NCI-H1092 (cell line): ENCODE results near the gene TPK1.

Source experiments
- DNase-seq: peaks from one replicate; lab custom pipeline; 2025; lab: John Stamatoyannopoulos, UW

The TPK1 gene

DNA sequence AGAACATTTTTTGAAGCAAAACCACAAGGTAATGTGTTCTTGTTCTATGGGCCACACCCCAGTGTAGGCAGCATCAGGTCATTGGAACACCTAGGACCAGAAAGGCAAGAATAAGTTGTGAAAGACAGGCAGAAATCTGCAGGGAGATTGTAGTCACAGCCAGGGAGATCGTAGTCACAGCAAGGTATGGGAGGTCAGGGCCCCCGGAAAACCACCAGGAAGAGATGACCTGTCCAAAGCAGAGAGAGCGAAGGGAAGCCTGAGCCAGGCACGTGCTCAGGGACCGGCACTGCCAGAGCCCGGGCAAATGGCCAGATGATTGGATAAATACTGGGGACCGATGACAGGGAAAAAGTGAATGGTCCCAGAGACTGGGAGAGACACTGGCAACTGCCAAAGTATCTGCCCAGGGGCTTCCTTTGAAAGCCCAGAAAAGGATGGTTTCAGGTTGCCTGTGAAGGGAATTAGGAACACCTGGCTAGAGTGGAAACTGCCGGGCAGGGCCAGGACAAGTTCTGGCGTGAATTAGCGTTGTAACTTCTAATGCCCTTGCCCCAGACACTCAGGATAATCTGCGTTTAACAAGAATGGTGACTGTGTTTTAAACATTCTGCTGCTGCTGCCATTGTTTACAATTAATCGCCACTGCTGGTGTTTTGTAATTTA, 428.5 kb downstream of the TPK1 start:
- DNase-seq = no peak

DNA sequence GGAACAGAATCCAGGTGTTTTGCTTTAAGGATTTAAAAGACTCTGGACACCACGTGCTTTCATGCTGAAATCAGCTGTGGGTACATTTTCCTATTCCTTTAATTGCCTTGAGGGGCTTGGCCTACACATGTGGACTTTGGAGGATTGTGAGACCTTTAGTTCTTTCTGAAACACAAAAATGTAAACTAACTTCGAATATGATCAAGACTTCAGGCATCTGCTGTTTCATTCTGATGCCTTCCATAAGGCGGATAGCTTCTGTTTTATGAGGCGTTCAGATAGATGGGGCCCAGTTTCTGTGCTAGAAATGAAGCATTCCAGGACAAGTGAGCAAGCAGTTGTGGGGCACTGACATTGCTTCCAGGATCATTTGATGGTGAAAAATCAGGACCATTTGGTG, 430.9 kb downstream of the TPK1 start:
- DNase-seq = no peak

- DNase-seq = no peak
Measured at GRCh38 chr7:144403649-144404061, 432.2 kb downstream of the TPK1 start, which contains the start of gene NOBOX. NOBOX (minus strand) TSS chr7:144403693.

DNA sequence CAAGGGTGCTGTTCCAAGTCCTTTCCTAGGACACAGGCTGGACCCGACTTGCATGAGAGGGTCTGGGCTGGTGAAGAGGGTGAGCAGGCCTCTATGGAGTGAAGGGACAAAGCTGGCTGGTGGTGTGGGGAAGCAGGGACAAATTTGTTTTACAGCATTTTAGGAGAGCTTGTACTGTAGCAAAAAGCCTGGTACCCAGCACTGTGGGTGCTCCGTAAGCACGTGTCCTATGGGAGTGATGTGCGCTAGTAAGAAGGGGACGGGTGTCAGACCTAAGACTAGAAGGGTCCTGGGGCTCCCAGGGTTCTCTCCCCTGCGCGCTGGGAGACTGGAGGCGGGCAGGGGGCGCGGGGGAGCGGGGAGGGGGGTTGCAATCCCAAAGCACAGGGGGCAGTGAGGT, 432.8 kb downstream of the TPK1 start:
- DNase-seq = no peak
